Erythroblast (primary cell): Measurements from ENCODE around the gene PSKH1.

Source experiments
- GATA1 ChIP-seq: IDR thresholded peaks from 2 replicates; pipeline ENCODE4 v1.6.1; 2011; ENCODE audit warnings: low read depth, mild to moderate bottlenecking, control low read depth, low read length, moderate library complexity
- POLR2A ChIP-seq: IDR thresholded peaks from 2 replicates; pipeline ENCODE4 v1.6.1; 2011; ENCODE audit warnings: mild to moderate bottlenecking, low read length

GRCh38 chr16:67942510-67943255 is 49.6 kb downstream of the PSKH1 start:
- TF ChIP-seq POLR2A (no peak), GATA1 (no peak)
